ENCODE results near the gene GPR183. TPM values are rescaled to one million over a fixed set of nuclear protein-coding genes. Genes with fewer than 3 reads are reported as not detected.

The GPR183 gene
- total RNA-seq, 1 donor from 2014 or later: 12.0 TPM

DNA sequence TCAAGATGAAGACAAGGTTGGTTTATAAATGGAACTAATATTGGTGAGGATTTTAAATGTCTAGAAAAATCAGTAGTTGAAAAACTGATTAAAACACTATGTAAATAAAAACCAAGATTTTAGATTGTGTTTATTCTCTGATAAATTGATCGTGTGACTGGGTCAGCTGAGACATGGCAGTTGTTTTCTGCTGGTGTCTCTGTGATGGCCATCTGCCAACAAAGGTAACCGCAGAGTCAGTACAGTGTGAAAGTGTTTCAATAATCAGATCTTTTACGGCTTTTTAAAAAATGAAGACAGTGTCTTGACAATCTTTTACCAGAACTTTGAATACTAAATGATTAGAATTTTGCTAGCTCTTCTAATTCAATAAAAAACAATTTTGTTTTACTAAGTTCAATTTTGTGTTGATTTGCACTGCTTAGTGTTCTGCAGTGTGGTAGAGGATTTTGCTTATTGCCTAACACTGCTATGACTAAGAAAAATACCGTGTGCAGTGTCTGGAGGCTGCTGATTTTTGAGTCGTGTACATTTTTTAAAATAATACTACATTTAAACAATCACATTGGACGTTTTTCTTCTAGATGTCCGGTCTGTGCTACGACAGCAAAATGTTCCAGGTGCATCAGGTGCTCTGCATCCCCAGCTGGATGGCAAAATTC lies 32.7 kb upstream of the GPR183 start:
- no peak for DNase-seq (ENCODE audit: extremely low spot score in 2 of 2)
- intact Hi-C loops (cut with DNase I): no loop called here
- TF ChIP-seq POLR2A (IDR thresholded peaks at IDR 0.05): no peak
- TF ChIP-seq POLR2AphosphoS5 (IDR thresholded peaks at IDR 0.05; ENCODE audit: insufficient read depth in 1 of 2, low read depth in 1 of 2): no peak
- TF ChIP-seq, protein P1, sequence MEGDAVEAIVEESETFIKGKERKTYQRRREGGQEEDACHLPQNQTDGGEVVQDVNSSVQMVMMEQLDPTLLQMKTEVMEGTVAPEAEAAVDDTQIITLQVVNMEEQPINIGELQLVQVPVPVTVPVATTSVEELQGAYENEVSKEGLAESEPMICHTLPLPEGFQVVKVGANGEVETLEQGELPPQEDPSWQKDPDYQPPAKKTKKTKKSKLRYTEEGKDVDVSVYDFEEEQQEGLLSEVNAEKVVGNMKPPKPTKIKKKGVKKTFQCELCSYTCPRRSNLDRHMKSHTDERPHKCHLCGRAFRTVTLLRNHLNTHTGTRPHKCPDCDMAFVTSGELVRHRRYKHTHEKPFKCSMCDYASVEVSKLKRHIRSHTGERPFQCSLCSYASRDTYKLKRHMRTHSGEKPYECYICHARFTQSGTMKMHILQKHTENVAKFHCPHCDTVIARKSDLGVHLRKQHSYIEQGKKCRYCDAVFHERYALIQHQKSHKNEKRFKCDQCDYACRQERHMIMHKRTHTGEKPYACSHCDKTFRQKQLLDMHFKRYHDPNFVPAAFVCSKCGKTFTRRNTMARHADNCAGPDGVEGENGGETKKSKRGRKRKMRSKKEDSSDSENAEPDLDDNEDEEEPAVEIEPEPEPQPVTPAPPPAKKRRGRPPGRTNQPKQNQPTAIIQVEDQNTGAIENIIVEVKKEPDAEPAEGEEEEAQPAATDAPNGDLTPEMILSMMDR (IDR thresholded peaks at IDR 0.05): no peak

DNA sequence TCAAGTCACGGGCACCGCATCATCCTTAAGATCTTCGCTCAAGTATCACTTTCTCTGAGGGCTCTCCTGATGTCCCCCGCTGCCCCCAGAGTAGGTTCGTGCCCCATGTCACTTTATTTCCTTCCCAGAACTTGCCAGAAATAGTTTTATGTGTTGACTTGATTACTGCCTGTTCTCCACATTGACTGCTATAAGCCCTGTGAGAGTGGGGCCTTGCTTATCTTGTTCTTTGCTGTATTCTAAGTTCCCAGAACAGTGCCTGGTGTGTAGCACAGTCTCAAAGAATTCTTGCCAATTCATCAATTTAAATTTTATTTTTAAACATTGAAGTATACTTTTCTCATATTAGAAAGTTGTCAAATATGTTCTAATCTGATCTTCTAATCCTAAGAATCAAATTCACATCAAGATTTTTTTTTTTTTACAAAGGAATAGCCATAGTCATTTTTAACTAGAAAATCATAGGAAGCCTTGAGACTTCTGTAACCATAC lies 32.1 kb upstream of the GPR183 start:
- Histone ChIP-seq H3K27me3 (no peaks in the 10 kb centered on the region), H3K36me3 (peaks cover 0 to 31% of the 10 kb centered on the region in 2 donors), H3K9me3 (no peaks in the 10 kb centered on the region), H3K4me3 (no peak overlapping the region), H3K27ac (no peak overlapping the region), H3K4me1 (no peaks in the 10 kb centered on the region)
- TF ChIP-seq POLR2A (IDR thresholded peaks at IDR 0.05) (no peak), POLR2AphosphoS5 (IDR thresholded peaks at IDR 0.05; ENCODE audit: insufficient read depth in 1 of 2, low read depth in 1 of 2) (no peak)
- TF ChIP-seq, protein P1 (IDR thresholded peaks at IDR 0.05): no peak
- no peak for DNase-seq (ENCODE audit: extremely low spot score in 2 of 2)
- intact Hi-C loops (cut with DNase I): no loop called here

More for the DNA sequence above, 32.7 kb upstream of the GPR183 start:
- peaks cover 0 to 31% of the 10 kb centered on the region in 2 donors for H3K36me3 ChIP-seq
- no peaks in the 10 kb centered on the region for H3K27me3 ChIP-seq
- H3K27ac ChIP-seq: no peak overlapping the region
- H3K4me1 ChIP-seq: no peaks in the 10 kb centered on the region
- no peaks in the 10 kb centered on the region for H3K9me3 ChIP-seq
- H3K4me3 ChIP-seq: no peak overlapping the region

DNA sequence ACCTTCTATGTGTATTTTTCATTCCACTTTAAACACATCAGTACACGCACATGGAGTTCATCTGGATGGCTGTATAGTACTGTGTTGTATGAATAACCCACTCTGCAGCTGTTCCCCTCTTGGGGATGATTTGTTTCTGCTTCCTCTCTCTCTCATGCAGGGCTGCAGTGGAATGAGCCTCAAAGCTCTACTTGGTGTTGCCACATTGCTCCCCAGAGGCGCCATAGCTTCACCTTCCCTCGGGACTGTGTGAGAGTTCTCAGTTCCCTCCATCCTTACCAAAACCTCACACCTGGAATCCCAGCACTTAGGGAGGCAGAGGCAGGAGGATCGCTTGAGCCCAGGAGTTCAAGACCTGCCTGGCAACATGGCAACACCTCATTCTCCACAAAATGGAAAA lies 28.4 kb upstream of the GPR183 start:
- TF ChIP-seq POLR2AphosphoS5 (IDR thresholded peaks at IDR 0.05; ENCODE audit: insufficient read depth in 1 of 2, low read depth in 1 of 2) (no peak), POLR2A (IDR thresholded peaks at IDR 0.05) (no peak)
- TF ChIP-seq, protein P1 (IDR thresholded peaks at IDR 0.05): no peak
- no peak for DNase-seq (ENCODE audit: extremely low spot score in 2 of 2)
- H3K4me1 ChIP-seq: no peaks in the 10 kb centered on the region
- intact Hi-C loops (cut with DNase I): no loop called here
- H3K36me3 ChIP-seq: peaks cover 0 to 6% of the 10 kb centered on the region in 2 donors
- no peak overlapping the region for H3K27ac ChIP-seq
- H3K4me3 ChIP-seq: no peak overlapping the region
- H3K27me3 ChIP-seq: no peaks in the 10 kb centered on the region
- no peaks in the 10 kb centered on the region for H3K9me3 ChIP-seq

DNA sequence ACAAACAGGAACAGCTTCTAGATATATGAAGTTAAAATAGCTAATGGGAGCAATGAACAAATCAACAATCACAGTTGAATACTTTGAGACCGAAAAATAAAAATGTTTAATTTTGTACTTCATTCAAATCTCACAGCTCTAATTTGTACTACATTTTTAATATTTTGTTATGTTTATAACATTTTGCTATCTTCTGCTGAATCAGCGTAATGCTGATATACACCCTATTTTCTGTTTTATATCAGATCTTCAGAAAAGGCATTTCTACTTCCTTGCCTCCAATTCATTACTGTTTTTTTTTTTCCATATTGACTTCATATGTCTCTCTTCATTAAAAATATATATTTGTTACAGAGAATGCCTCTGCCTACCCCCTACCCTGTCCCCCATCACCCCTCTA lies 27.9 kb upstream of the GPR183 start:
- intact Hi-C loops (cut with DNase I): no loop called here
- Histone ChIP-seq H3K27me3 (no peaks in the 10 kb centered on the region), H3K27ac (no peak overlapping the region), H3K9me3 (no peaks in the 10 kb centered on the region), H3K36me3 (peaks cover 0 to 3% of the 10 kb centered on the region in 2 donors), H3K4me3 (no peak overlapping the region), H3K4me1 (no peaks in the 10 kb centered on the region)
- DNase-seq (ENCODE audit: extremely low spot score in 2 of 2): no peak
- TF ChIP-seq POLR2A (IDR thresholded peaks at IDR 0.05): no peak
- TF ChIP-seq POLR2AphosphoS5 (IDR thresholded peaks at IDR 0.05; ENCODE audit: insufficient read depth in 1 of 2, low read depth in 1 of 2): no peak
- TF ChIP-seq, protein P1 (IDR thresholded peaks at IDR 0.05): no peak

DNA sequence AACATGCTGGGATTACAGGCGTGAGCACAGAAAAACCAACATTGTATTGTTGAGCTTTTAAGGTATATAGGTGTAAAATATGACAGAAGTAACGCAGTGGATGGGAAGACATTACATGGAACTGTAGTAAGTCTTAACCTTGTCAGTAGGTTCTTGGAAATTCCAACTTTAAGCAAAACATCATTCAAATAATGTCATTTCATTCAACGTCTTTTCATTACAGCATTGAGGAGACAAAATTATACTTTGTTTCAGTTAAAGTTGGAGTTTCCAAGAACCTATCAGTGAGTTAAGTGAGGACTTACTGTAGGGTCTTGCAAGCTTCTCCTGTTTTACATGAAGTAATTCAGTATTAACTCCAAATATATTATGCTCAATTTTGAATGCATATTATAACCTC lies 27.0 kb upstream of the GPR183 start:
- H3K4me3 ChIP-seq: no peak overlapping the region
- H3K27ac ChIP-seq: no peak overlapping the region
- no peaks in the 10 kb centered on the region for H3K27me3 ChIP-seq
- no peaks in the 10 kb centered on the region for H3K4me1 ChIP-seq
- H3K9me3 ChIP-seq: no peaks in the 10 kb centered on the region
- peaks cover 0 to 3% of the 10 kb centered on the region in 2 donors for H3K36me3 ChIP-seq
- intact Hi-C loops (cut with DNase I): no loop called here
- TF ChIP-seq POLR2A (IDR thresholded peaks at IDR 0.05) (no peak), POLR2AphosphoS5 (IDR thresholded peaks at IDR 0.05; ENCODE audit: insufficient read depth in 1 of 2, low read depth in 1 of 2) (no peak)
- TF ChIP-seq, protein P1 (IDR thresholded peaks at IDR 0.05): no peak
- DNase-seq (ENCODE audit: extremely low spot score in 2 of 2): no peak

Measured in vagina (tissue), 2 donors.